ENCODE results near the gene RBMS1.

DNA sequence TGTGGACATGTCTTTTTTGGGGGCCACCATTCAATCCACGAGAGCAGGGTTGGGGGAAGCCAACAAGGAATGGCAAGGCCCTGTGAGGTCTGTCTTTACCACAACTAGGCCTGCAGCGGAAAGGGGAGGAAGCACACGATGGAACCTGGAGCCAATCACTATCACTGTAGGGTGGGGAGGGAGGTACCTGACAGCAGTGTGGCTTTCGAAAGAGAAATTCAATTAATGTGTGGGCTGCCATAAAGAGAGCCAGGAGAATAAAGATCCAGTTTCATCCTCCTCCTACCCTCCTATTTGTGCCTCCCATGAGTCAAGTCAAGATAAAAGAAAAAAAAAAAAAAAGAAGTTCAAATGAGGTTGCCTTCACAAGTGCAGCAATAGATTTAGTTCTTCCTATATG, 18.9 kb upstream of the RBMS1 start:
- TF ChIP-seq, protein P1, sequence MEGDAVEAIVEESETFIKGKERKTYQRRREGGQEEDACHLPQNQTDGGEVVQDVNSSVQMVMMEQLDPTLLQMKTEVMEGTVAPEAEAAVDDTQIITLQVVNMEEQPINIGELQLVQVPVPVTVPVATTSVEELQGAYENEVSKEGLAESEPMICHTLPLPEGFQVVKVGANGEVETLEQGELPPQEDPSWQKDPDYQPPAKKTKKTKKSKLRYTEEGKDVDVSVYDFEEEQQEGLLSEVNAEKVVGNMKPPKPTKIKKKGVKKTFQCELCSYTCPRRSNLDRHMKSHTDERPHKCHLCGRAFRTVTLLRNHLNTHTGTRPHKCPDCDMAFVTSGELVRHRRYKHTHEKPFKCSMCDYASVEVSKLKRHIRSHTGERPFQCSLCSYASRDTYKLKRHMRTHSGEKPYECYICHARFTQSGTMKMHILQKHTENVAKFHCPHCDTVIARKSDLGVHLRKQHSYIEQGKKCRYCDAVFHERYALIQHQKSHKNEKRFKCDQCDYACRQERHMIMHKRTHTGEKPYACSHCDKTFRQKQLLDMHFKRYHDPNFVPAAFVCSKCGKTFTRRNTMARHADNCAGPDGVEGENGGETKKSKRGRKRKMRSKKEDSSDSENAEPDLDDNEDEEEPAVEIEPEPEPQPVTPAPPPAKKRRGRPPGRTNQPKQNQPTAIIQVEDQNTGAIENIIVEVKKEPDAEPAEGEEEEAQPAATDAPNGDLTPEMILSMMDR (IDR thresholded peaks at IDR 0.05): no peak
- TF ChIP-seq POLR2A (IDR thresholded peaks at IDR 0.05) (no peak), POLR2AphosphoS5 (IDR thresholded peaks at IDR 0.05) (no peak)

Data from breast epithelium (tissue), 3 donors.